SK-N-SH (cell line): ENCODE measurements around the gene BAIAP3.
A peak's percentile ranks its signal among the peaks of the same experiment; 100 is the strongest.

Experiments used
- EZH2phosphoT487 ChIP-seq: fragments of 200-600 bp; sonication (generic); IDR thresholded peaks from 2 replicates; pipeline ENCODE4 v1.6.1; 2017; ENCODE audit warnings: low read depth, mixed run types, mild to moderate bottlenecking, antibody characterized with exemption, moderate library complexity, borderline replicate concordance
- FOXJ3 ChIP-seq: sonication (generic); formaldehyde crosslinking; IDR thresholded peaks from 2 replicates; pipeline ENCODE4 v1.5.1; 2020; ENCODE audit warnings: mild to moderate bottlenecking, missing genetic modification reagents
- MXI1 ChIP-seq: IDR thresholded peaks from 2 replicates; pipeline ENCODE4 v1.6.1; 2012; ENCODE audit warnings: mild to moderate bottlenecking, low read depth, low read length, improper control_type of control experiment
- NRF1 ChIP-seq: IDR thresholded peaks from 2 replicates; pipeline ENCODE4 v1.6.1; 2012; ENCODE audit warnings: low read depth, mild to moderate bottlenecking, low read length
- POLR2AphosphoS5 ChIP-seq: IDR thresholded peaks from 2 replicates; pipeline ENCODE4 v1.6.1; 2012; ENCODE audit warnings: low read depth, low read length
- TF ChIP-seq, protein P1 (sequence below): fragments of 200-600 bp; sonication (generic); IDR thresholded peaks from 2 replicates; pipeline ENCODE4 v1.6.1; 2017; ENCODE audit warnings: antibody characterized with exemption, mild to moderate bottlenecking, moderate library complexity
- TF ChIP-seq, protein P2 (sequence below): IDR thresholded peaks from 2 replicates; pipeline ENCODE4 v1.4.0; 2012; ENCODE audit warnings: low read depth, borderline replicate concordance

DNA sequence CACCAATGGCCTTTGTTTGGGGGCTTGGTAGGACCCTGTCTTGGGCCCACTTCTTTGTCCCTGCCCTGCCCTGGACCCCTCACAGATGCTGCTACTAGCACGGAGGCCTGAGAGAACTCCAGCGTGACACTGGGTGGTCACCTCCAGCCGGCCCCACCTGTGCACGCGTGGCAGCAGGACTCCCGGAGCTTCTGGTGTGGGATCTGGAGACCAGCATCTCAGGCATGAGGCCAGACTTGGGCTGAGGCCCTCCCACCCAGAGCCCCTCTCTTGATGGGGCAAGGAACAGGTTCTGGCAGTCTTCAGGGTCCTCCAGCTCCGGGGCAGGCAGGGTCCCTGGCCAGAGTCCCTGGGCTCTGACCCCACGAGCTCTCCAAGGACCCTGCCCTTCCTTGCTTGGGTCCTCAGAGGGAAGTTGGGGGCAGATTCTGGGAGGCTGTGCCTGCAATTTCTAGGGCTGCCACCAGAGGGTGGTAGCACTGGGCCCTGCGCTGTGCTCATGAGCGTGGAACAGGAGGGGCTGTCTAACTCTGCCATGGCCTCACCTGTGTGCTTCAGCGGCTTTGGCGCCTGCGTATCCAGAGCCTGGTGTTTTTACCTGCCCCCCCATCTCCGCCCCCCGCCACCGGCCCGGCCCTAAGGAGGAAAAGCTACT, 3.1 kb upstream of the BAIAP3 start:
- TF ChIP-seq, protein P1, sequence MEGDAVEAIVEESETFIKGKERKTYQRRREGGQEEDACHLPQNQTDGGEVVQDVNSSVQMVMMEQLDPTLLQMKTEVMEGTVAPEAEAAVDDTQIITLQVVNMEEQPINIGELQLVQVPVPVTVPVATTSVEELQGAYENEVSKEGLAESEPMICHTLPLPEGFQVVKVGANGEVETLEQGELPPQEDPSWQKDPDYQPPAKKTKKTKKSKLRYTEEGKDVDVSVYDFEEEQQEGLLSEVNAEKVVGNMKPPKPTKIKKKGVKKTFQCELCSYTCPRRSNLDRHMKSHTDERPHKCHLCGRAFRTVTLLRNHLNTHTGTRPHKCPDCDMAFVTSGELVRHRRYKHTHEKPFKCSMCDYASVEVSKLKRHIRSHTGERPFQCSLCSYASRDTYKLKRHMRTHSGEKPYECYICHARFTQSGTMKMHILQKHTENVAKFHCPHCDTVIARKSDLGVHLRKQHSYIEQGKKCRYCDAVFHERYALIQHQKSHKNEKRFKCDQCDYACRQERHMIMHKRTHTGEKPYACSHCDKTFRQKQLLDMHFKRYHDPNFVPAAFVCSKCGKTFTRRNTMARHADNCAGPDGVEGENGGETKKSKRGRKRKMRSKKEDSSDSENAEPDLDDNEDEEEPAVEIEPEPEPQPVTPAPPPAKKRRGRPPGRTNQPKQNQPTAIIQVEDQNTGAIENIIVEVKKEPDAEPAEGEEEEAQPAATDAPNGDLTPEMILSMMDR: peak; percentile 45
- TF ChIP-seq POLR2AphosphoS5 (no peak), EZH2phosphoT487 (no peak), NRF1 (no peak), MXI1 (no peak), FOXJ3 (CRISPR knock-in tag) (no peak)
- TF ChIP-seq, protein P2, sequence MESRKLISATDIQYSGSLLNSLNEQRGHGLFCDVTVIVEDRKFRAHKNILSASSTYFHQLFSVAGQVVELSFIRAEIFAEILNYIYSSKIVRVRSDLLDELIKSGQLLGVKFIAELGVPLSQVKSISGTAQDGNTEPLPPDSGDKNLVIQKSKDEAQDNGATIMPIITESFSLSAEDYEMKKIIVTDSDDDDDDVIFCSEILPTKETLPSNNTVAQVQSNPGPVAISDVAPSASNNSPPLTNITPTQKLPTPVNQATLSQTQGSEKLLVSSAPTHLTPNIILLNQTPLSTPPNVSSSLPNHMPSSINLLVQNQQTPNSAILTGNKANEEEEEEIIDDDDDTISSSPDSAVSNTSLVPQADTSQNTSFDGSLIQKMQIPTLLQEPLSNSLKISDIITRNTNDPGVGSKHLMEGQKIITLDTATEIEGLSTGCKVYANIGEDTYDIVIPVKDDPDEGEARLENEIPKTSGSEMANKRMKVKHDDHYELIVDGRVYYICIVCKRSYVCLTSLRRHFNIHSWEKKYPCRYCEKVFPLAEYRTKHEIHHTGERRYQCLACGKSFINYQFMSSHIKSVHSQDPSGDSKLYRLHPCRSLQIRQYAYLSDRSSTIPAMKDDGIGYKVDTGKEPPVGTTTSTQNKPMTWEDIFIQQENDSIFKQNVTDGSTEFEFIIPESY: no peak
